ENCODE measurements around the gene RNF214. TPM values are rescaled to one million over a fixed set of nuclear protein-coding genes. Genes with fewer than 3 reads are reported as not detected.
"Not testable (repeated sequence)": the region's sequence is repeated elsewhere in the genome, so short reads cannot be mapped to it uniquely, and the experiment has no call there.

RNF214 gene
- total RNA-seq, 1 experiment from 2014 or later: 37.8 TPM

GRCh38 chr11:117269856-117270255, 37.4 kb downstream of the RNF214 start:
- BruUV-seq (replicated peaks): no TSS peak
- Histone ChIP-seq H3K27ac (ENCODE audit: low read depth, low read length, poor library complexity, severe bottlenecking) (no peak overlapping the region), H3K4me1 (ENCODE audit: insufficient read depth, low read length, poor library complexity, severe bottlenecking) (no peaks in the 10 kb centered on the region), H3K9me3 (ENCODE audit: low read depth, low read length, poor library complexity, severe bottlenecking) (peaks cover 8% of the 10 kb centered on the region), H3K36me3 (ENCODE audit: insufficient read depth, low read length, poor library complexity, severe bottlenecking) (peaks cover 4% of the 10 kb centered on the region), H3K27me3 (replicated peaks; ENCODE audit: insufficient read depth, low read depth, low read length, poor library complexity) (no peaks in the 10 kb centered on the region), H3K4me3 (ENCODE audit: low read depth, low read length, poor library complexity, severe bottlenecking) (no peak overlapping the region)
- no peak for DNase-seq (ENCODE audit: low spot score)
- intact Hi-C loops (cut with micrococcal nuclease; ENCODE audit: unreplicated experiment): no loop called here
- ChIA-PET CTCF (no interaction called here), POLR2A (ENCODE audit: low non-redundant PET) (no interaction called here)
- no peak for TF ChIP-seq CTCF (conservative IDR thresholded peaks at IDR 0.05; ENCODE audit: low read depth, low read length)

DNA sequence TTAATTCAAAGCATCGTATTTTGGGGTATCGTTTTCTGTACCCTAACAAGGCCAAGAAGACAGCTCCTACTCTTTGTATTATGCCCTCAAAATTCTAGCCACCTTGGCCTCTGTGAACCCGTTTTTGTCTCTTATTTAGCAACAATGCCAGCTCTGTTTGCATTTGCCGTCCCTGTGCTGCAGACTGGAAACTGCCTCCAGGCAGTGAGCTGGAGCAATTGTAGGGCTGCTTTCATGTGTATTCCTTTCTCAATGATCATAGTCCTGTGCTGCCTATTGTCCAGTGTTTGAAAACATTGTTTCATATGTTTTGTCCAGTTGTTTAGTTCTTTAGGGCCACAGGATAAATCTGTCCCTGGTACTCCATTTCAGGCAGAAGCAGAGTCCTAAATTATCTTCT, 38.7 kb downstream of the RNF214 start:
- POLR2A ChIA-PET (ENCODE audit: low non-redundant PET): interaction anchor here (0.6 kb wide), 1 partner anchor 9 kb away, joined by 13 read pairs; no protein-coding TSS in a partner anchor
- TF ChIP-seq EZH2 (IDR thresholded peaks at IDR 0.05; ENCODE audit: borderline replicate concordance, low read depth, low read length, poor library complexity, severe bottlenecking) (no peak), CTCF (conservative IDR thresholded peaks at IDR 0.05; ENCODE audit: low read depth, low read length) (no peak)
- CTCF ChIA-PET: no interaction called here
- no TSS peak for BruUV-seq (replicated peaks)
- Histone ChIP-seq H3K9me3 (ENCODE audit: low read depth, low read length, poor library complexity, severe bottlenecking) (peaks cover 8% of the 10 kb centered on the region), H3K4me3 (ENCODE audit: low read depth, low read length, poor library complexity, severe bottlenecking) (no peak overlapping the region), H3K36me3 (ENCODE audit: insufficient read depth, low read length, poor library complexity, severe bottlenecking) (peaks cover 4% of the 10 kb centered on the region), H3K4me1 (ENCODE audit: insufficient read depth, low read length, poor library complexity, severe bottlenecking) (no peaks in the 10 kb centered on the region), H3K27ac (ENCODE audit: low read depth, low read length, poor library complexity, severe bottlenecking) (no peak overlapping the region), H3K27me3 (replicated peaks; ENCODE audit: insufficient read depth, low read depth, low read length, poor library complexity) (no peaks in the 10 kb centered on the region)
- intact Hi-C loops (cut with micrococcal nuclease; ENCODE audit: unreplicated experiment): no loop called here
- no peak for DNase-seq (ENCODE audit: low spot score)

DNA sequence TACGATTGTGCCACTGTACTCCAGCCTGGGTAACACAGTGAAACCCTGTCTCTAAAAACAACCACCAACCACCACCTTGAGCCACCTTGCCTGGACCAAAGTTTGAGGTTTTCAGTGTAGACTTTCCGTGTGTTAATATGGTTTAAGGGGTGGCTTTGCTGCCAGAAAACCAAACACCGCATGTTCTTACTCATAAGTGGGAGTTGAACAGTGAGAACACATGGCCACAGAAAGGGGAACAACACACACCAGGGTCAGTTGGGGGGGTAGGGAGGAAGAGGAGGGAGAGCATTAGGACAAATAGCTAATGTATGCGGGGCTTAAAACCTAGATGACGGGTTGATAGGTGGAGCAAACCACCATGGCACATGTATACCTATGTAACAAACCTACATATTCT, 39.7 kb downstream of the RNF214 start:
- POLR2A ChIA-PET (ENCODE audit: low non-redundant PET): not testable (repeated sequence)

DNA sequence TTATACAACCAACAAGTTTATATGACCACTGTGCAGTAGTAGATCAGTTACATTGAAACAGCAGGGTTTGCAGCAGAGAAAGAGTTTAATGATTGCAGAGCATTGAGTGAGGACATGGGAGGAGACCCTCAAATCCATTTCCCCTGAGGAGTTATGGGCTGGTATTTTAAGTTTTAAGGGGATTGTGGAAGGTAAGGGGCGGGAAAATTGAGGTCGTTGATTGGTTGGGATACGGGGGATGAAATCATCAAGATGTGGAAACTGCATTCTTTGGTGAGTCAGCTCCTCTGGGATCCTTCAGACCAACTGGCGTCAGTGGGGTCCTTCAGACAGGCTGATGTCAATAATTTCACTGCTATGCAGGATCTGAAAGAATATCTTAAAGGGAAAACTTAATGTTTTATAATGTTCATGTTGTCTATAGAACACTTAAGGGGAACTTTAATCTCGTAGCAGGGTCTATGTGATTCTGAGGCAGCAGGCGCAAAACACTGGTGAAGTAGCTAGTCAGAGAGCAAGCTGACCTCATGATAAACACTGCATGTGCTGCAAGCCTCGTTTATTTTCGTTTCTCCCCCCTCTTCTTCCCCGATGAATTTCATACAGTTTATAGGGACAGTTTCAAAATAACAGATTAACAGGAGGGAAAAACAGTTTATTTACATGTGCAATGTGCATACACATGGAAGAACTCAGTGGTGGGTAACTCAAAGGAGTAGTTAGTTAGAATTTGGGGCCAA, 41.2 kb downstream of the RNF214 start:
- no peak for TF ChIP-seq CTCF (conservative IDR thresholded peaks at IDR 0.05; ENCODE audit: low read depth, low read length)
- TF ChIP-seq EZH2 (IDR thresholded peaks at IDR 0.05; ENCODE audit: borderline replicate concordance, low read depth, low read length, poor library complexity, severe bottlenecking): no peak
- intact Hi-C loops (cut with micrococcal nuclease; ENCODE audit: unreplicated experiment): no loop called here
- H3K27me3 ChIP-seq (replicated peaks; ENCODE audit: insufficient read depth, low read depth, low read length, poor library complexity): no peaks in the 10 kb centered on the region
- peak; percentile 84 for DNase-seq (ENCODE audit: low spot score)
- POLR2A ChIA-PET (ENCODE audit: low non-redundant PET): interaction anchor here (0.7 kb wide), 1 partner anchor 58 kb away, joined by 3 read pairs; no protein-coding TSS in a partner anchor
- no peak overlapping the region for H3K4me3 ChIP-seq (ENCODE audit: low read depth, low read length, poor library complexity, severe bottlenecking)
- H3K36me3 ChIP-seq (ENCODE audit: insufficient read depth, low read length, poor library complexity, severe bottlenecking): peaks cover 4% of the 10 kb centered on the region
- CTCF ChIA-PET: no interaction called here
- H3K9me3 ChIP-seq (ENCODE audit: low read depth, low read length, poor library complexity, severe bottlenecking): peaks cover 8% of the 10 kb centered on the region
- no peak overlapping the region for H3K27ac ChIP-seq (ENCODE audit: low read depth, low read length, poor library complexity, severe bottlenecking)
- no peaks in the 10 kb centered on the region for H3K4me1 ChIP-seq (ENCODE audit: insufficient read depth, low read length, poor library complexity, severe bottlenecking)
- no TSS peak for BruUV-seq (replicated peaks)

More for the DNA sequence above, 39.7 kb downstream of the RNF214 start:
- H3K27me3 ChIP-seq (replicated peaks; ENCODE audit: insufficient read depth, low read depth, low read length, poor library complexity); H3K27ac ChIP-seq (ENCODE audit: low read depth, low read length, poor library complexity, severe bottlenecking); CTCF ChIA-PET; H3K4me3 ChIP-seq (ENCODE audit: low read depth, low read length, poor library complexity, severe bottlenecking); H3K36me3 ChIP-seq (ENCODE audit: insufficient read depth, low read length, poor library complexity, severe bottlenecking); intact Hi-C loops (cut with micrococcal nuclease; ENCODE audit: unreplicated experiment); H3K9me3 ChIP-seq (ENCODE audit: low read depth, low read length, poor library complexity, severe bottlenecking); DNase-seq (ENCODE audit: low spot score); BruUV-seq (replicated peaks); H3K4me1 ChIP-seq (ENCODE audit: insufficient read depth, low read length, poor library complexity, severe bottlenecking): not testable (repeated sequence)
